ENCODE measurements around the gene SLC7A6. TPM values are rescaled to one million over a fixed set of nuclear protein-coding genes. Genes with fewer than 3 reads are reported as not detected.

The SLC7A6 gene
- total and polyA plus RNA-seq, 10 of the 15 experiments (the other 5 are each of a cell fraction or from before 2014, with no cell fraction given): 8.2 to 60.4 (median 28.6) TPM

GRCh38 chr16:68264128-68265077, at the start of gene SLC7A6 (continued):
- TF ChIP-seq IRF3 (IDR thresholded peaks at IDR 0.05) (no peak), ATF3 (IDR thresholded peaks at IDR 0.05; ENCODE audit: borderline replicate concordance, extremely low read depth, low read depth, low read length) (no peak), PAX5 (IDR thresholded peaks at IDR 0.05; ENCODE audit: borderline replicate concordance, low read depth, low read length) (0 out of 2 replicates have a peak, but pooled peaks have one; percentile 4), SMC3 (IDR thresholded peaks at IDR 0.05; ENCODE audit: borderline replicate concordance, low read length) (peak; percentile 58), CREM (IDR thresholded peaks at IDR 0.05; ENCODE audit: low read depth) (peak; percentile 45; the same call in 1 of the 2 replicates), POU2F2 (IDR thresholded peaks at IDR 0.05; ENCODE audit: borderline replicate concordance, low read depth, low read length) (peak; percentile 51; the same call in 1 of the 3 replicates), POLR2AphosphoS5 (IDR thresholded peaks at IDR 0.05; ENCODE audit: low read length) (no peak), SRF (IDR thresholded peaks at IDR 0.05; ENCODE audit: low read depth in 2 of 2, low read length in 2 of 2) (no peak), ZNF687 (IDR thresholded peaks at IDR 0.05) (peak; percentile 41; the same call in 1 of the 2 replicates), CTCF (IDR thresholded peaks at IDR 0.05 in 2 of 3, conservative IDR thresholded peaks at IDR 0.05 in 1 of 3; ENCODE audit: control insufficient read depth in 2 of 3, extremely low read depth in 1 of 3, insufficient read depth in 1 of 3, low read depth in 3 of 3, low read length in 3 of 3) (peak; percentile 77 to 85 (median 81); a peak in 5 of 6 replicates), NR2F1 (conservative IDR thresholded peaks at IDR 0.05) (peak; percentile 75), CUX1 (IDR thresholded peaks at IDR 0.05; ENCODE audit: insufficient replicate concordance, low read depth, low read length) (no peak), IRF4 (IDR thresholded peaks at IDR 0.05; ENCODE audit: low read depth, low read length) (no peak), RUNX3 (IDR thresholded peaks at IDR 0.05; ENCODE audit: low read length) (0 out of 2 replicates have a peak, but pooled peaks have one; percentile 35)

Data from GM12878 (cell line).